ENCODE measurements around the gene PLXNC1. TPM values are rescaled to one million over a fixed set of nuclear protein-coding genes. Genes with fewer than 3 reads are reported as not detected.

The PLXNC1 gene
- total and polyA plus RNA-seq, 4 donors: 1.7 to 70.0 (median 36.3) TPM

- no peak overlapping the region for H3K9ac ChIP-seq (ENCODE audit: insufficient read depth in 1 of 2, low read length in 2 of 2)
- H3K9me3 ChIP-seq (ENCODE audit: control insufficient read depth in 4 of 4, insufficient read depth in 3 of 4, low read length in 3 of 4): no peaks in the 10 kb centered on the region
- H3K27me3 ChIP-seq (ENCODE audit: control insufficient read depth in 3 of 3, insufficient read depth in 3 of 3, low read length in 2 of 3): peaks cover 0 to 15% (median 3%) of the 10 kb centered on the region in 3 donors
- 78 to 87% methylated on average over 5 of the region's 5 CpGs for WGBS, 2 donors
- H3K4me1 ChIP-seq (ENCODE audit: control insufficient read depth in 5 of 5, insufficient read depth in 5 of 5, low read length in 5 of 5): peaks cover 0 to 5% (median under 1%) of the 10 kb centered on the region in 5 donors
- no peak overlapping the region for H3K27ac ChIP-seq (ENCODE audit: low read depth in 1 of 2, low read length in 1 of 2)
- TF ChIP-seq, protein P1, sequence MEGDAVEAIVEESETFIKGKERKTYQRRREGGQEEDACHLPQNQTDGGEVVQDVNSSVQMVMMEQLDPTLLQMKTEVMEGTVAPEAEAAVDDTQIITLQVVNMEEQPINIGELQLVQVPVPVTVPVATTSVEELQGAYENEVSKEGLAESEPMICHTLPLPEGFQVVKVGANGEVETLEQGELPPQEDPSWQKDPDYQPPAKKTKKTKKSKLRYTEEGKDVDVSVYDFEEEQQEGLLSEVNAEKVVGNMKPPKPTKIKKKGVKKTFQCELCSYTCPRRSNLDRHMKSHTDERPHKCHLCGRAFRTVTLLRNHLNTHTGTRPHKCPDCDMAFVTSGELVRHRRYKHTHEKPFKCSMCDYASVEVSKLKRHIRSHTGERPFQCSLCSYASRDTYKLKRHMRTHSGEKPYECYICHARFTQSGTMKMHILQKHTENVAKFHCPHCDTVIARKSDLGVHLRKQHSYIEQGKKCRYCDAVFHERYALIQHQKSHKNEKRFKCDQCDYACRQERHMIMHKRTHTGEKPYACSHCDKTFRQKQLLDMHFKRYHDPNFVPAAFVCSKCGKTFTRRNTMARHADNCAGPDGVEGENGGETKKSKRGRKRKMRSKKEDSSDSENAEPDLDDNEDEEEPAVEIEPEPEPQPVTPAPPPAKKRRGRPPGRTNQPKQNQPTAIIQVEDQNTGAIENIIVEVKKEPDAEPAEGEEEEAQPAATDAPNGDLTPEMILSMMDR (IDR thresholded peaks at IDR 0.05; ENCODE audit: control extremely low read depth, extremely low read depth): no peak
- DNase-seq (no peak), ATAC-seq (ENCODE audit: insufficient read depth, low FRiP score) (no peak)
- no peak overlapping the region for H3K4me3 ChIP-seq
- no peaks in the 10 kb centered on the region for H3K36me3 ChIP-seq (ENCODE audit: control insufficient read depth in 4 of 4, insufficient read depth in 4 of 4, low read length in 4 of 4)
Measured at GRCh38 chr12:94143951-94144350, 4.4 kb upstream of the PLXNC1 start.

GRCh38 chr12:94144781-94145180 lies 3.6 kb upstream of the PLXNC1 start:
- H3K9ac ChIP-seq (ENCODE audit: insufficient read depth in 1 of 2, low read length in 2 of 2): no peak overlapping the region
- 55 to 58% methylated on average over 3 of the region's 3 CpGs for WGBS, 2 donors
- peaks cover 0 to 7% (median 3%) of the 10 kb centered on the region in 5 donors for H3K4me1 ChIP-seq (ENCODE audit: control insufficient read depth in 5 of 5, insufficient read depth in 5 of 5, low read length in 5 of 5)
- DNase-seq (no peak), ATAC-seq (ENCODE audit: insufficient read depth, low FRiP score) (no peak)
- H3K36me3 ChIP-seq (ENCODE audit: control insufficient read depth in 4 of 4, insufficient read depth in 4 of 4, low read length in 4 of 4): no peaks in the 10 kb centered on the region
- H3K9me3 ChIP-seq (ENCODE audit: control insufficient read depth in 4 of 4, insufficient read depth in 3 of 4, low read length in 3 of 4): no peaks in the 10 kb centered on the region
- TF ChIP-seq, protein P1 (IDR thresholded peaks at IDR 0.05; ENCODE audit: control extremely low read depth, extremely low read depth): no peak
- H3K4me3 ChIP-seq: no peak overlapping the region
- peaks cover 0 to 15% (median 3%) of the 10 kb centered on the region in 3 donors for H3K27me3 ChIP-seq (ENCODE audit: control insufficient read depth in 3 of 3, insufficient read depth in 3 of 3, low read length in 2 of 3)
- no peak overlapping the region for H3K27ac ChIP-seq (ENCODE audit: low read depth in 1 of 2, low read length in 1 of 2)

GRCh38 chr12:94145191-94145983 lies 3.0 kb upstream of the PLXNC1 start:
- Histone ChIP-seq H3K9me3 (ENCODE audit: control insufficient read depth in 4 of 4, insufficient read depth in 3 of 4, low read length in 3 of 4) (no peaks in the 10 kb centered on the region), H3K4me1 (ENCODE audit: control insufficient read depth in 5 of 5, insufficient read depth in 5 of 5, low read length in 5 of 5) (peaks cover 0 to 11% (median 4%) of the 10 kb centered on the region in 5 donors), H3K9ac (ENCODE audit: insufficient read depth in 1 of 2, low read length in 2 of 2) (no peak overlapping the region), H3K27me3 (ENCODE audit: control insufficient read depth in 3 of 3, insufficient read depth in 3 of 3, low read length in 2 of 3) (peaks cover 0 to 19% (median 3%) of the 10 kb centered on the region in 3 donors), H3K4me3 (no peak overlapping the region), H3K36me3 (ENCODE audit: control insufficient read depth in 4 of 4, insufficient read depth in 4 of 4, low read length in 4 of 4) (no peaks in the 10 kb centered on the region), H3K27ac (ENCODE audit: low read depth in 1 of 2, low read length in 1 of 2) (no peak overlapping the region)
- 39 to 50% methylated on average over 12 of the region's 12 CpGs for WGBS, 2 donors
- ATAC-seq (ENCODE audit: insufficient read depth, low FRiP score) (no peak), DNase-seq (peak; percentile 46 to 87 (median 85))
- TF ChIP-seq, protein P1 (IDR thresholded peaks at IDR 0.05; ENCODE audit: control extremely low read depth, extremely low read depth): peak; percentile 7

All from lung (tissue), 12 donors.